Measurements from ENCODE around the gene NR6A1.

Gene NR6A1

GRCh38 chr9:124724415-124725067 lies 46.6 kb downstream of the NR6A1 start:
- DNase-seq (ENCODE audit: low read depth): no peak

- no peak for DNase-seq (ENCODE audit: low read depth)
Observed at GRCh38 chr9:124723352-124723751, 47.8 kb downstream of the NR6A1 start.

- DNase-seq (ENCODE audit: low read depth): peak; percentile 63
Observed at GRCh38 chr9:124721109-124721906, 49.8 kb downstream of the NR6A1 start.

GRCh38 chr9:124720429-124721108 lies 50.5 kb downstream of the NR6A1 start:
- no peak for DNase-seq (ENCODE audit: low read depth)

GRCh38 chr9:124718928-124719327 lies 52.2 kb downstream of the NR6A1 start:
- no peak for DNase-seq (ENCODE audit: low read depth)

- DNase-seq (ENCODE audit: low read depth): no peak
Observed at GRCh38 chr9:124717597-124717996, 53.5 kb downstream of the NR6A1 start.

- peak; percentile 95 for DNase-seq (ENCODE audit: low read depth)
Observed at GRCh38 chr9:124716808-124717207, 54.3 kb downstream of the NR6A1 start.

- no peak for DNase-seq (ENCODE audit: low read depth)
Observed at GRCh38 chr9:124710766-124711165, 60.3 kb downstream of the NR6A1 start.

GRCh38 chr9:124709292-124709690 lies 61.8 kb downstream of the NR6A1 start:
- no peak for DNase-seq (ENCODE audit: low read depth)

GRCh38 chr9:124708633-124709291 lies 62.3 kb downstream of the NR6A1 start:
- peak; percentile 87 for DNase-seq (ENCODE audit: low read depth)

- no peak for DNase-seq (ENCODE audit: low read depth)
Observed at GRCh38 chr9:124708074-124708473, 63.0 kb downstream of the NR6A1 start.

GRCh38 chr9:124707666-124708065 lies 63.4 kb downstream of the NR6A1 start:
- peak; percentile 23 for DNase-seq (ENCODE audit: low read depth)

GRCh38 chr9:124706685-124707084 lies 64.4 kb downstream of the NR6A1 start:
- DNase-seq (ENCODE audit: low read depth): no peak

GRCh38 chr9:124699575-124699974 lies 71.5 kb downstream of the NR6A1 start:
- no peak for DNase-seq (ENCODE audit: low read depth)

- DNase-seq (ENCODE audit: low read depth): peak; percentile 80
Observed at GRCh38 chr9:124698265-124698664, 72.8 kb downstream of the NR6A1 start.

- DNase-seq (ENCODE audit: low read depth): peak; percentile 77
Observed at GRCh38 chr9:124697326-124698200, 73.5 kb downstream of the NR6A1 start.

- DNase-seq (ENCODE audit: low read depth): peak; percentile 75
Observed at GRCh38 chr9:124696101-124696500, 75.0 kb downstream of the NR6A1 start.

GRCh38 chr9:124695280-124695890 lies 75.7 kb downstream of the NR6A1 start:
- DNase-seq (ENCODE audit: low read depth): peak; percentile 81

- DNase-seq (ENCODE audit: low read depth): peak; percentile 11
Observed at GRCh38 chr9:124694414-124695279, 76.5 kb downstream of the NR6A1 start.

GRCh38 chr9:124693403-124693802 lies 77.7 kb downstream of the NR6A1 start:
- no peak for DNase-seq (ENCODE audit: low read depth)
